ENCODE results near the gene PLN. TPM values are rescaled to one million over a fixed set of nuclear protein-coding genes. Genes with fewer than 3 reads are reported as not detected.

Gene PLN
- total RNA-seq, 2 donors from 2014 or later, result 0.99 to 2.3 TPM

DNA sequence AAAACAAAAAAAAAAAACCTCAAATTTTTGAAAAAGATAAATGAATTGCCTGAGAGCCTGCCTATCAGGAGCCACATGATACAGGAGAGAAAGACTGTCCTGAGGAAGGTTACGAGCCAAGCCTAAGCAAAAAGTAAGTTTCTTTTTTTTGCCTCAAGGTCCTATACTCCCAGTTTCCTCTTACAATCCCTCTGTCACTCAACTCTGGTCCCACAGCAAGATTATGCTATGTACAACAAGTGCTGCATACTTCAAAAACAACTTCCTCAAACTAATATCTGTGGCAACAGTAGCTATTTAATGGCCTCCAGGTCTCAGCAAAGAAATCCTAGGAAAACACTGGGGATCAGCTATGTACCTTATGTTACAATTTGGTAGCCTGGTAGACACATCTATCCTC is 46.8 kb downstream of the PLN start:
- no peak for TF ChIP-seq POLR2A (IDR thresholded peaks at IDR 0.05)
- TF ChIP-seq, protein P1, sequence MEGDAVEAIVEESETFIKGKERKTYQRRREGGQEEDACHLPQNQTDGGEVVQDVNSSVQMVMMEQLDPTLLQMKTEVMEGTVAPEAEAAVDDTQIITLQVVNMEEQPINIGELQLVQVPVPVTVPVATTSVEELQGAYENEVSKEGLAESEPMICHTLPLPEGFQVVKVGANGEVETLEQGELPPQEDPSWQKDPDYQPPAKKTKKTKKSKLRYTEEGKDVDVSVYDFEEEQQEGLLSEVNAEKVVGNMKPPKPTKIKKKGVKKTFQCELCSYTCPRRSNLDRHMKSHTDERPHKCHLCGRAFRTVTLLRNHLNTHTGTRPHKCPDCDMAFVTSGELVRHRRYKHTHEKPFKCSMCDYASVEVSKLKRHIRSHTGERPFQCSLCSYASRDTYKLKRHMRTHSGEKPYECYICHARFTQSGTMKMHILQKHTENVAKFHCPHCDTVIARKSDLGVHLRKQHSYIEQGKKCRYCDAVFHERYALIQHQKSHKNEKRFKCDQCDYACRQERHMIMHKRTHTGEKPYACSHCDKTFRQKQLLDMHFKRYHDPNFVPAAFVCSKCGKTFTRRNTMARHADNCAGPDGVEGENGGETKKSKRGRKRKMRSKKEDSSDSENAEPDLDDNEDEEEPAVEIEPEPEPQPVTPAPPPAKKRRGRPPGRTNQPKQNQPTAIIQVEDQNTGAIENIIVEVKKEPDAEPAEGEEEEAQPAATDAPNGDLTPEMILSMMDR (IDR thresholded peaks at IDR 0.05), result no peak
- 75 to 96% methylated on average over 1 of the region's 1 CpG for WGBS, 2 donors
- Histone ChIP-seq H3K36me3 (replicated peaks in 1 of 2; ENCODE audit: insufficient read depth in 1 of 2, low read depth in 2 of 2) (no peaks in the 10 kb centered on the region), H3K27me3 (no peaks in the 10 kb centered on the region), H3K4me3 (no peak overlapping the region), H3K27ac (no peak overlapping the region), H3K9me3 (no peaks in the 10 kb centered on the region), H3K4me1 (peaks cover 4% of the 10 kb centered on the region)
- ATAC-seq, result no peak
- DNase-seq, result no peak
- intact Hi-C loops (cut with DNase I), result no loop called here

- intact Hi-C loops (cut with DNase I), result no loop called here
- Histone ChIP-seq H3K4me1 (no peaks in the 10 kb centered on the region), H3K9me3 (no peaks in the 10 kb centered on the region), H3K27ac (no peak overlapping the region), H3K4me3 (no peak overlapping the region), H3K27me3 (no peaks in the 10 kb centered on the region), H3K36me3 (replicated peaks in 1 of 2; ENCODE audit: insufficient read depth in 1 of 2, low read depth in 2 of 2) (no peaks in the 10 kb centered on the region)
- TF ChIP-seq, protein P1 (IDR thresholded peaks at IDR 0.05), result no peak
- no peak for TF ChIP-seq POLR2A (IDR thresholded peaks at IDR 0.05)
- no peak for ATAC-seq
- WGBS, 2 donors, result 93% methylated on average over 5 of the region's 5 CpGs
- DNase-seq, result no peak
These were observed 48.8 kb downstream of the PLN start for GRCh38 chr6:118596774-118597320.

GRCh38 chr6:118597636-118598035 is 49.5 kb downstream of the PLN start:
- DNase-seq, result no peak
- intact Hi-C loops (cut with DNase I), result no loop called here
- H3K9me3 ChIP-seq, result no peaks in the 10 kb centered on the region
- H3K36me3 ChIP-seq (replicated peaks in 1 of 2; ENCODE audit: insufficient read depth in 1 of 2, low read depth in 2 of 2), result no peaks in the 10 kb centered on the region
- no peak for TF ChIP-seq POLR2A (IDR thresholded peaks at IDR 0.05)
- TF ChIP-seq, protein P1 (IDR thresholded peaks at IDR 0.05), result no peak
- 80 to 86% methylated on average over 3 of the region's 3 CpGs for WGBS, 2 donors
- no peak for ATAC-seq
- no peaks in the 10 kb centered on the region for H3K4me1 ChIP-seq
- no peak overlapping the region for H3K27ac ChIP-seq
- H3K4me3 ChIP-seq, result no peak overlapping the region
- H3K27me3 ChIP-seq, result no peaks in the 10 kb centered on the region

- Histone ChIP-seq H3K4me3 (no peak overlapping the region), H3K27me3 (no peaks in the 10 kb centered on the region), H3K36me3 (replicated peaks in 1 of 2; ENCODE audit: insufficient read depth in 1 of 2, low read depth in 2 of 2) (no peaks in the 10 kb centered on the region), H3K9me3 (no peaks in the 10 kb centered on the region), H3K4me1 (no peaks in the 10 kb centered on the region), H3K27ac (no peak overlapping the region)
- TF ChIP-seq POLR2A (IDR thresholded peaks at IDR 0.05), result no peak
- TF ChIP-seq, protein P1 (IDR thresholded peaks at IDR 0.05), result no peak
- DNase-seq (no peak), ATAC-seq (no peak)
- intact Hi-C loops (cut with DNase I), result no loop called here
- WGBS, 2 donors, result 87 to 90% methylated on average over 2 of the region's 2 CpGs
These were observed 50.2 kb downstream of the PLN start for GRCh38 chr6:118598324-118598723.

DNA sequence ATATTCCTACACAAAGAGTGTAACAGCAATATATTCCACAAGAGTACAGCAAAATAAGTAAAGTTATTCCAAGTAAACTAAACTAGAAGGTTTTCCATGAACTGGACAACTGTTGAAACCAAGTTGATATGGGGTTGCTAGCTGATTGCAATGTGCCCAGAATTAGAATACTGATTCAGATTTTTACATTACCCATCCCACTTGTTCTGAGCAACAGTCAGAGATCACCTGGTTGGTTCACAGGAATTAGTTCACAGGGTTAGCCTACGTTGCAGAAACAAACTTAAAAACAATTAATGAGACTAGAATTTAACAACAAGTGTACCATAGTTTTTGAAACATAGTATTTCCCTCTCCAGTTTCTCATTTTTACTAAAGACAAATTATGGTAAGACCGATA is 54.2 kb downstream of the PLN start:
- 80 to 89% methylated on average over 2 of the region's 2 CpGs for WGBS, 2 donors
- no peak for ATAC-seq
- no peak overlapping the region for H3K27ac ChIP-seq

More for the DNA sequence above, 54.2 kb downstream of the PLN start:
- Histone ChIP-seq H3K27me3 (no peaks in the 10 kb centered on the region), H3K36me3 (replicated peaks in 1 of 2; ENCODE audit: insufficient read depth in 1 of 2, low read depth in 2 of 2) (no peaks in the 10 kb centered on the region), H3K4me1 (peaks cover 13% of the 10 kb centered on the region), H3K4me3 (no peak overlapping the region), H3K9me3 (no peaks in the 10 kb centered on the region)
- no peak for DNase-seq
- intact Hi-C loops (cut with DNase I), result no loop called here
- no peak for TF ChIP-seq POLR2A (IDR thresholded peaks at IDR 0.05)
- TF ChIP-seq, protein P1 (IDR thresholded peaks at IDR 0.05), result no peak

All from body of pancreas (tissue), 4 donors.